ENCODE measurements around the gene WDR75. TPM values are rescaled to one million over a fixed set of nuclear protein-coding genes. Genes with fewer than 3 reads are reported as not detected.

The WDR75 gene
- total and polyA plus RNA-seq, 2 donors from 2014 or later = 15.6 to 28.3 TPM

DNA sequence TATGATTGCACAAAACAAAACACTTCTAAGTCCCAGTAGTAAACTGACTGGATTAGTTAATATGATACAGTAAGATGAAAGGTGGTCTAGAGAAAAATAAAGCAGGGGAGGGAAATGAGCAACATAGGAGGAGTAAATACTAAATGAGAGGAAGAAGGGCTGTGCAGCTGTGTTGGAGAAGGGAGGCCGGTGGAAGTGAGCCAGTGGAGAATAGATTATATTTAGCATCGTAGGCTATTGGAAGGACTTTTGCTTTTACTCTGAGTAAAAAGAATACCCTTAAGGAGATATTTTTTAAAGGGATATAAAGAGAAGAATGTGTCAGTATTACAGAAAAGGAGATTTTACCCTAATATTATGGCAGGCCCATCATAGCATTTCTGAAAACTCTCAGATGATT, 12.7 kb downstream of the WDR75 start:
- no peak for DNase-seq
- H3K9me3 ChIP-seq (ENCODE audit: control insufficient read depth in 2 of 3, insufficient read depth in 1 of 3, low read length in 3 of 3) = no peaks in the 10 kb centered on the region
- H3K36me3 ChIP-seq (ENCODE audit: control insufficient read depth in 2 of 3, insufficient read depth in 3 of 3, low read length in 3 of 3) = peaks cover 10 to 43% (median 19%) of the 10 kb centered on the region in 3 donors
- no peak overlapping the region for H3K9ac ChIP-seq (ENCODE audit: low read length in 3 of 3)
- H3K4me3 ChIP-seq (ENCODE audit: low read length in 3 of 3) = no peak overlapping the region
- FAIRE-seq = no peak
- TF ChIP-seq, protein P1, sequence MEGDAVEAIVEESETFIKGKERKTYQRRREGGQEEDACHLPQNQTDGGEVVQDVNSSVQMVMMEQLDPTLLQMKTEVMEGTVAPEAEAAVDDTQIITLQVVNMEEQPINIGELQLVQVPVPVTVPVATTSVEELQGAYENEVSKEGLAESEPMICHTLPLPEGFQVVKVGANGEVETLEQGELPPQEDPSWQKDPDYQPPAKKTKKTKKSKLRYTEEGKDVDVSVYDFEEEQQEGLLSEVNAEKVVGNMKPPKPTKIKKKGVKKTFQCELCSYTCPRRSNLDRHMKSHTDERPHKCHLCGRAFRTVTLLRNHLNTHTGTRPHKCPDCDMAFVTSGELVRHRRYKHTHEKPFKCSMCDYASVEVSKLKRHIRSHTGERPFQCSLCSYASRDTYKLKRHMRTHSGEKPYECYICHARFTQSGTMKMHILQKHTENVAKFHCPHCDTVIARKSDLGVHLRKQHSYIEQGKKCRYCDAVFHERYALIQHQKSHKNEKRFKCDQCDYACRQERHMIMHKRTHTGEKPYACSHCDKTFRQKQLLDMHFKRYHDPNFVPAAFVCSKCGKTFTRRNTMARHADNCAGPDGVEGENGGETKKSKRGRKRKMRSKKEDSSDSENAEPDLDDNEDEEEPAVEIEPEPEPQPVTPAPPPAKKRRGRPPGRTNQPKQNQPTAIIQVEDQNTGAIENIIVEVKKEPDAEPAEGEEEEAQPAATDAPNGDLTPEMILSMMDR (IDR thresholded peaks at IDR 0.05; ENCODE audit: borderline replicate concordance, extremely low read depth, insufficient read depth) = no peak
- no peaks in the 10 kb centered on the region for H3K4me1 ChIP-seq (ENCODE audit: control insufficient read depth in 2 of 3, insufficient read depth in 2 of 3, low read depth in 1 of 3, low read length in 3 of 3)
- intact Hi-C loops (cut with DNase I) = no loop called here
- no peak overlapping the region for H3K27ac ChIP-seq (ENCODE audit: low read depth in 2 of 2, low read length in 2 of 2)
- no peaks in the 10 kb centered on the region for H3K27me3 ChIP-seq (ENCODE audit: control insufficient read depth, insufficient read depth, low read length)

DNA sequence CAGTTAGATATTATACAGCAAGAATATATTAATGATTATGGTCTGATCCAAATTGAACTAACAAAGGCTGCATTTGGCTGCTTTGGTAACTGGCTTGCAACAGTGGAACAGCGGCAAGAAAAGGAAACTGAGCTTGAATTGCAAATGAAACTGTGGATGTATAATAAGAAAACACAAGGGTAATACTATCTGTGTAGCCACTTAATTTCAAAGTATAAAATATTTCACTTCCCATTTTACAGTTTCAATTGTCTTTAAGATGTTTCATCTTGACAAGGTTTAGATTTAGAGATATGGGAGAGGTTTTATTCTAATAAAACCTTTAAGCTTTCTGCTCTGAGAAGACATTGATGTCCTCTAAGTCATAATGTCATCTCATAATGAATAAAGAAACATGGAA, 23.8 kb downstream of the WDR75 start:
- TF ChIP-seq, protein P1 (IDR thresholded peaks at IDR 0.05; ENCODE audit: borderline replicate concordance, extremely low read depth, insufficient read depth) = no peak
- Histone ChIP-seq H3K27ac (ENCODE audit: low read depth in 2 of 2, low read length in 2 of 2) (no peak overlapping the region), H3K9me3 (ENCODE audit: control insufficient read depth in 2 of 3, insufficient read depth in 1 of 3, low read length in 3 of 3) (no peaks in the 10 kb centered on the region), H3K4me1 (ENCODE audit: control insufficient read depth in 2 of 3, insufficient read depth in 2 of 3, low read depth in 1 of 3, low read length in 3 of 3) (no peaks in the 10 kb centered on the region), H3K9ac (ENCODE audit: low read length in 3 of 3) (no peak overlapping the region), H3K4me3 (ENCODE audit: low read length in 3 of 3) (no peak overlapping the region), H3K27me3 (ENCODE audit: control insufficient read depth, insufficient read depth, low read length) (no peaks in the 10 kb centered on the region), H3K36me3 (ENCODE audit: control insufficient read depth in 2 of 3, insufficient read depth in 3 of 3, low read length in 3 of 3) (peaks cover 20 to 47% (median 25%) of the 10 kb centered on the region in 3 donors)
- intact Hi-C loops (cut with DNase I) = loop anchor here (10.0 kb wide), 1 partner anchor 100 kb away; no protein-coding TSS in a partner anchor
- no peak for FAIRE-seq
- no peak for DNase-seq

DNA sequence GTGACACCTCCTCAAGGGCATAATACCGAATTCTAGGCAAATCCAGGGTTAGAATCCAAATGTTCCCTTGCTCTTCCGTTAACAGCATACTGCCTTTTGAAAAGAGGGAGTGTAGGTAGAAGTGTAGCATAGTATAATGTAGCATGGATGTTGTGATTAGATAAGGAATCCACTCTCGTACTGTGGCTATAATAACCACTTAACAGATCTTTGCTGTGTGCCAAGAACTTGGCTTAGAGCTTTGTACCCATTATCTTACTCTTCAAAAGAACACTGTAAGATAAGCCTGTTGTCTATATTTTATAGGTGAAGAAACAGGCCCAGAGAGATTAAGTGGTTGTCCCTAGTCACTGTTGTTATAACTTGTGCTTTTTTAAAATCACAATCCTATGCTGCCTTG, 24.2 kb downstream of the WDR75 start:
- Histone ChIP-seq H3K27me3 (ENCODE audit: control insufficient read depth, insufficient read depth, low read length) (no peaks in the 10 kb centered on the region), H3K27ac (ENCODE audit: low read depth in 2 of 2, low read length in 2 of 2) (no peak overlapping the region), H3K9ac (ENCODE audit: low read length in 3 of 3) (no peak overlapping the region), H3K9me3 (ENCODE audit: control insufficient read depth in 2 of 3, insufficient read depth in 1 of 3, low read length in 3 of 3) (no peaks in the 10 kb centered on the region), H3K4me3 (ENCODE audit: low read length in 3 of 3) (no peak overlapping the region), H3K4me1 (ENCODE audit: control insufficient read depth in 2 of 3, insufficient read depth in 2 of 3, low read depth in 1 of 3, low read length in 3 of 3) (no peaks in the 10 kb centered on the region), H3K36me3 (ENCODE audit: control insufficient read depth in 2 of 3, insufficient read depth in 3 of 3, low read length in 3 of 3) (peaks cover 20 to 47% (median 24%) of the 10 kb centered on the region in 3 donors)
- TF ChIP-seq, protein P1 (IDR thresholded peaks at IDR 0.05; ENCODE audit: borderline replicate concordance, extremely low read depth, insufficient read depth) = no peak
- FAIRE-seq = no peak
- DNase-seq = no peak
- intact Hi-C loops (cut with DNase I) = loop anchor here (10.0 kb wide), 1 partner anchor 99 kb away; no protein-coding TSS in a partner anchor

DNA sequence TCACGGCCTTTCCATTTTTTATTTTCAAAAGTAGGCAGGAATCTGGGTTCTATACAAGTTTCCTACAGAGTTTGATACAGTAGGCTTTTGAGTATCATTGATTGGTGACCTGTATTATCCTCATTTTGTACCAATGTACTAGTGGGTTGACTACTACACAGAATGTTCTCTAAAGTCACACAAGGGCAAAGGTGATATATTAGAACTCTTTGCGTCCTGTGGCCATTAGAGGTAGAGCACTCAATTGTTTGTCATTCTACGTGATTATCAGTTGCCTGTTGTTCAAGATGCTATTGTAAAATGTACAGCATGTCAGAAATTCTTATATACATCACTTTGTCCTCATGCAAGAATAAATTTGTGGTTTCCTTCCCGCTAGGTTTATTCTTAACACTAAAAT, 24.8 kb downstream of the WDR75 start:
- no peak for DNase-seq
- FAIRE-seq = no peak
- TF ChIP-seq, protein P1 (IDR thresholded peaks at IDR 0.05; ENCODE audit: borderline replicate concordance, extremely low read depth, insufficient read depth) = no peak
- no peak overlapping the region for H3K9ac ChIP-seq (ENCODE audit: low read length in 3 of 3)
- no peak overlapping the region for H3K27ac ChIP-seq (ENCODE audit: low read depth in 2 of 2, low read length in 2 of 2)
- H3K27me3 ChIP-seq (ENCODE audit: control insufficient read depth, insufficient read depth, low read length) = no peaks in the 10 kb centered on the region
- H3K4me1 ChIP-seq (ENCODE audit: control insufficient read depth in 2 of 3, insufficient read depth in 2 of 3, low read depth in 1 of 3, low read length in 3 of 3) = no peaks in the 10 kb centered on the region
- no peak overlapping the region for H3K4me3 ChIP-seq (ENCODE audit: low read length in 3 of 3)
- intact Hi-C loops (cut with DNase I) = loop anchor here (10.0 kb wide), 1 partner anchor 99 kb away; no protein-coding TSS in a partner anchor
- H3K36me3 ChIP-seq (ENCODE audit: control insufficient read depth in 2 of 3, insufficient read depth in 3 of 3, low read length in 3 of 3) = peaks cover 20 to 50% (median 24%) of the 10 kb centered on the region in 3 donors
- H3K9me3 ChIP-seq (ENCODE audit: control insufficient read depth in 2 of 3, insufficient read depth in 1 of 3, low read length in 3 of 3) = no peaks in the 10 kb centered on the region

Data from kidney (tissue), 14 donors.